GM21367 (cell line): ENCODE results near the gene GOT2.
A peak's percentile ranks its signal among the peaks of the same experiment; 100 is the strongest.
"Not testable (repeated sequence)": the region's sequence is repeated elsewhere in the genome, so short reads cannot be mapped to it uniquely, and the experiment has no call there.

Experiments used
- ATAC-seq: cut with Tn5 transposase; IDR thresholded peaks from one replicate; pipeline ENCODE4 v1.9.1; 2021; ENCODE audit not compliant: unreplicated experiment

GOT2 gene

DNA sequence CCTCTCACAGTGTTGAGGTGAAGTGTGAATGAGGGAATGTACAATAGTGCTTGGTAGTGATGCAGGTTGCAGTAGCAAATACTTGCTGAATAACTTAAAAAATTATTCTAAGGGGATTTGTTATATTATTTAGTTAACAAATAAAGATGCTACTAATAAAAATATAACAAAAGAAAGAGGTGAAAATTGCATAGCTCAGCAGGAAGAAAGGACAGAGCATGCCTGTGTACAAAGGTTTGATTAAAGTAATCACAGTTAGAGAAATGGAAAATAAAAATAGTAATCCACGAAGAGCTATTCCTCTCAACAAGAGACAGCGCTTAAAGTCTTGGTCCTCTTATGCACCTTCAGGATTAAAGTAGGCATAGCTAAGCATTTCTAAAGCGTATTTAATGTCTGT is 11.0 kb downstream of the GOT2 start:
- ATAC-seq = no peak

- ATAC-seq = no peak
Observed at GRCh38 chr16:58717994-58718393, 16.1 kb downstream of the GOT2 start.

DNA sequence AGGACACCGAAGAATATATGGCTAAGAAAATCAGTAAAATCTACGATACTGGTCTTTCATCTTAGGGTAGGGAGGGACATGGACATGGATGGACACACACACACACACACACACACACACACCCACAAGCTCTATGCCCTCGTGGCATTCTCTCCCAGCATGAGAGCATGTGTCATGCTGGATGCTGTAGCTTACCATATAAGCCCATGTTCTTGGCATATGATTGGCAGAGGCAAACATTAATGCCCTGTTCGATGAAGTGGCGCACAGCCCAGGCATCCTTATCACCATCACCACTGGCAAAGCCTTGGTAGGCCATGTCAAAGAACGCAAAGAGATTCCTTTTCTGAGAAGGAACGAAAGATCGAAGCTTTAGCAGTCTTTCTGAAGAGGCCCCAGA is 17.6 kb downstream of the GOT2 start:
- ATAC-seq = no peak

GRCh38 chr16:58713742-58714141 is 20.4 kb downstream of the GOT2 start:
- ATAC-seq = no peak

- no peak for ATAC-seq
Observed at GRCh38 chr16:58709333-58709732, 24.8 kb downstream of the GOT2 start.

- ATAC-seq = no peak
Observed at GRCh38 chr16:58699151-58699550, 35.0 kb downstream of the GOT2 start.

GRCh38 chr16:58695368-58695767 is 38.7 kb downstream of the GOT2 start:
- ATAC-seq = no peak

GRCh38 chr16:58692450-58692849 is 41.7 kb downstream of the GOT2 start:
- ATAC-seq = no peak

GRCh38 chr16:58686985-58687706 is 47.0 kb downstream of the GOT2 start:
- ATAC-seq = not testable (repeated sequence)

GRCh38 chr16:58685084-58685449 is 49.0 kb downstream of the GOT2 start:
- no peak for ATAC-seq

GRCh38 chr16:58684354-58685083 is 49.6 kb downstream of the GOT2 start, which contains the start of gene SLC38A7:
TSS of gene SLC38A7 (minus strand) at chr16:58684770. CDS start at chr16:58680126, 4,644 bp downstream.
- peak; percentile 96 for ATAC-seq

- no peak for ATAC-seq
Observed at GRCh38 chr16:58684001-58684353, 50.1 kb downstream of the GOT2 start.

GRCh38 chr16:58679763-58680162 is 54.4 kb downstream of the GOT2 start:
- ATAC-seq = no peak

DNA sequence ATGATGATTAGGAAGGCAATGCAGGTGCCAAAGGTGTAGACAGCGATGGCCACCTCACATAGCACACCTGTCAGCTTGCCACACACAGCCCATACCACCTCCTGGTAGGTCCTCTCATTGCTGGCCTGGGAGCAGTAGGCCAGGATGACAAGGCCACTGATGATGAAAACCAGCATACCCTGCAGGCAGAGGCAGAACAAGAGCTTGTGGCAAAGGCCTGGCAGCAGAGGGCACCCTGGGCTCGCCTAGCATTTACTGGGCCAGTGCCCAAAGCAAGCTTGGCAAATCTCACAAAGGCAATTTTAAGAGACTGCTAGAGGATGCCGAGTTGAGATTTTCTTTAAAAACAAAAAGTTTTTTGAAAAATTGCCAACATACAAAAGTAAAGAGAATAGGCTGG is 55.4 kb downstream of the GOT2 start:
- ATAC-seq = no peak

DNA sequence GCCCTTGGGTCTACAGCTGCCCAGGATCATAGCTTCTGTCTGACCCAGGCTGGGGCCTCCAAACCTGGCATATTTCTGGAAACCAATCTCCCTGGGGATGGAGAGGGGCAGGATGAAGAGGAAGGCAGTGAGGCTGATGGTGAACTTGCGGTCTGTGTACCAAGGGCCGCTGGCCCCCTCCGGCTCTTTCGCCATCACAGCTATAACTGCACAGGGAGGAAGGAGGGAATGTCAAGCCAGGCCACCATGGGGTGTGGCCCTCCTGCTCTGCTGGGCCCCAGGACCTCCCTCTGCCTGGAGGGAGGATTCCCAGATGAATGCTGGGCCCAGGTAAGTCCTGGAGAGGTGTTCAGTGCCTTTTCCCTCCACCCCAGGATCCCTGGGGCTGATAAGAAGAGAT is 55.8 kb downstream of the GOT2 start:
- no peak for ATAC-seq

- ATAC-seq = no peak
Observed at GRCh38 chr16:58670946-58671583, 63.1 kb downstream of the GOT2 start.

DNA sequence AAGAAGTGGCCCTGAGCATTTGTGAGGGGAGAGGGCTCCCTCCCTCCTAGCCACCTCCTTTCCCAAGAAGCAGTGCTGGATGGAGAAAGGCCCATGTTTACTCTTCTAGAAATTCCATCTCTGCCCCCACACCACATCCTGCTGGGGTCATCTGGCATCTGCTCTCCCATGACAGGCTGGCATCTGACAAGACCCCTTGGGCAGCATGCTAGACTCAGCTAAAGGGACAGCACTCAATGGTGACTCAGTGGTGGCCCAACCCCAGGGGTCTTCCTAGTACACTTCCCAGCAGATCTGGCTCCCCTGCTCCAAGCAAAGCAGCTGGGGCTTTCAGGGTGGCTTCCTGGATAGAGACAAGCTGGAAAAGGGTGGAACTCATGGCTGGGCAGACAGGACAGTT is 63.9 kb downstream of the GOT2 start:
- ATAC-seq = no peak

- no peak for ATAC-seq
Observed at GRCh38 chr16:58665200-58665599, 68.9 kb downstream of the GOT2 start.

GRCh38 chr16:58661199-58661830 is 72.8 kb downstream of the GOT2 start:
- peak; percentile 63 for ATAC-seq

- not testable (repeated sequence) for ATAC-seq
Observed at GRCh38 chr16:58659911-58660310, 74.2 kb downstream of the GOT2 start.

DNA sequence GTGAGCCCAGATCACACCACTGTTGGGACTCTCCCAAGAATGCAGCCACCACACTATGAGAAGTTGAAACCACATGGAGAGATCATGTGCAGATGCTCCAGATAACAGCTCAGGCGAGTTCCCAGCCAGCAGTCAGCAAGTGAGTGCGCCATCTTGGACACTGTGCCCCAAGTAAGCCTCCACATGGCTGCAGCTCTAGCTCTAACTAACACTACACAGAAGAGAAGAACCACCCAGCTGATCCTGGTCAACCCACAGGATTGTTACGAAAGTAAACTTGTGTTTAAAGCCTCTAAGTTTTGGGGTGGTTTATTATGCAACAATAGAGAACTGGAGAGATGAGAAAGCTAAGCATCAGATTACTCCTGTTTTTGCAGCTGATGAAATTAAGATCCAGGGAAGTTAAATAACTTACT is 75.3 kb downstream of the GOT2 start:
- no peak for ATAC-seq
